ENCODE data around the gene SLC38A1.
A peak's percentile ranks its signal among the peaks of the same experiment; 100 is the strongest.
"Not testable (repeated sequence)": the region's sequence is repeated elsewhere in the genome, so short reads cannot be mapped to it uniquely, and the experiment has no call there.

The SLC38A1 gene

DNA sequence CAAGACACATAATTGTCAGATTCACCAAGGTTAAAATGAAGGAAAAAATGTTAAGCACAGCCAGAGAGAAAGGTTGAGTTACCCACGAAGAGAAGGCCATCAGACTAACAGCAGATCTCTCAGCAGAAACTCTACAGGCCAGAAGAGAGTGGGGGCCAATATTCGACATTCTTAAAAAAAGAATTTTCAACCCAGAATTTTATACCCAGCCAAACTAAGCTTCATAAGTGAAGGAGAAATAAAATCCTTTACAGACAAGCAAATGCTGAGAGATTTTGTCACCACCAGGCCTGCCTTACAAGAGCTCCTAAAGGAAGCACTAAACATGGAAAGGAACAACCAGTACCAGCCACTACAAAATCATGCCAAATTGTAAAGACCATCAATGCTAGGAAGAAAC lies 16.3 kb upstream of the SLC38A1 start:
- H3K27ac ChIP-seq (ENCODE audit: low read length); H3K27me3 ChIP-seq (ENCODE audit: control insufficient read depth, insufficient read depth, low read length); H3K36me3 ChIP-seq (ENCODE audit: control insufficient read depth, insufficient read depth, low read length); H3K4me1 ChIP-seq (ENCODE audit: control insufficient read depth, insufficient read depth, low read length); DNase-seq (ENCODE audit: low read depth, low spot score); H3K4me3 ChIP-seq (ENCODE audit: low read length); H3K9me3 ChIP-seq (ENCODE audit: control insufficient read depth, insufficient read depth, low read length): not testable (repeated sequence)
- no CpG with 5 or more reads among the region's 2 CpGs for WGBS (ENCODE audit: insufficient coverage, insufficient read length)

DNA sequence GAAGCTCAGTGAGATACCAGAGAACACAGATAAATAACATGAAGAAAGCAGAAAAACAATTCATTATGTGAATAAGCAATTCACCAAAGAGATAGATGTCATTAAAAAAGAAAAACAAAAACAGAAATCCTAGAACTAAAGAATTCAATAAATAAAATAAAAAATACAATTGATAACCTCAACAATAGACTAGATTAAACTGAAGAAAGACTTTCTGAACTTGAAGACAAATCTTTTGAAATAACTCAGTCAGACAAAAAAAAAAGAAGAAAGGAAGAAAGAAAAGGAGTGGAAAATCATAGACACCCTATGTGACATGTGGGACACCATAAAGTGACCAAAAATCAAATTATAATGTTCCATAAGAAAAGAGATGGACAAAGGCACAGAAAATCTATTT lies 14.0 kb upstream of the SLC38A1 start:
- no peaks in the 10 kb centered on the region for H3K36me3 ChIP-seq (ENCODE audit: control insufficient read depth, insufficient read depth, low read length)
- no peaks in the 10 kb centered on the region; the same call in 1 of the 2 replicates for H3K9me3 ChIP-seq (ENCODE audit: control insufficient read depth, insufficient read depth, low read length)
- no peak overlapping the region for H3K27ac ChIP-seq (ENCODE audit: low read length)
- DNase-seq (ENCODE audit: low read depth, low spot score): no peak
- H3K27me3 ChIP-seq (ENCODE audit: control insufficient read depth, insufficient read depth, low read length): no peaks in the 10 kb centered on the region
- H3K4me1 ChIP-seq (ENCODE audit: control insufficient read depth, insufficient read depth, low read length): no peaks in the 10 kb centered on the region
- no peak overlapping the region for H3K4me3 ChIP-seq (ENCODE audit: low read length)

DNA sequence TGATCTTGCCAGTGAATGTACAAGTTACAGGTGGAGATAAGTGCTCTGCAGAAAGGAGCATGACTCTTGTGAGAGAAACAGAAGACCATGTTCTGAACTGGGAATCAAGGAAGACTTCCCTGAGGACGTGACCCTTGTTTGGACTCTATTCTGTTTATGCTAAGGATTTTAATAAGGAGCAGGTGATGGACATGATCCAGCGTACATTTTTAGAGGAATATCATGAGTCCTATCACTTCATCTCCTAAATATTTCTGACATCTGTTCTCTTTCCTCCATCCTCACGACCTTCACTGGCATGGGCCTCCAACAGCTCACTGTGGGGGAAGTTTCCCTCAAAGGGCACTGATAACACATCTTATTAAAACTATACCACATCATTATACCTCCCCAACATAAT lies 7.9 kb upstream of the SLC38A1 start:
- DNase-seq (ENCODE audit: low read depth, low spot score): no peak
- Histone ChIP-seq H3K4me3 (ENCODE audit: low read length) (no peak overlapping the region), H3K27ac (ENCODE audit: low read length) (no peak overlapping the region), H3K36me3 (ENCODE audit: control insufficient read depth, insufficient read depth, low read length) (no peaks in the 10 kb centered on the region), H3K27me3 (ENCODE audit: control insufficient read depth, insufficient read depth, low read length) (no peaks in the 10 kb centered on the region), H3K9me3 (ENCODE audit: control insufficient read depth, insufficient read depth, low read length) (no peaks in the 10 kb centered on the region), H3K4me1 (ENCODE audit: control insufficient read depth, insufficient read depth, low read length) (no peaks in the 10 kb centered on the region)
- no CpG with 5 or more reads among the region's 3 CpGs for WGBS (ENCODE audit: insufficient coverage, insufficient read length)

GRCh38 chr12:46271863-46272262 lies 3.0 kb upstream of the SLC38A1 start:
- H3K4me1 ChIP-seq (ENCODE audit: control insufficient read depth, insufficient read depth, low read length): no peaks in the 10 kb centered on the region
- no peak overlapping the region for H3K4me3 ChIP-seq (ENCODE audit: low read length)
- no peaks in the 10 kb centered on the region for H3K27me3 ChIP-seq (ENCODE audit: control insufficient read depth, insufficient read depth, low read length)
- no peak overlapping the region for H3K27ac ChIP-seq (ENCODE audit: low read length)
- WGBS (ENCODE audit: insufficient coverage, insufficient read length): no CpG with 5 or more reads among the region's 2 CpGs
- H3K9me3 ChIP-seq (ENCODE audit: control insufficient read depth, insufficient read depth, low read length): no peaks in the 10 kb centered on the region
- no peak for DNase-seq (ENCODE audit: low read depth, low spot score)
- H3K36me3 ChIP-seq (ENCODE audit: control insufficient read depth, insufficient read depth, low read length): no peaks in the 10 kb centered on the region

DNA sequence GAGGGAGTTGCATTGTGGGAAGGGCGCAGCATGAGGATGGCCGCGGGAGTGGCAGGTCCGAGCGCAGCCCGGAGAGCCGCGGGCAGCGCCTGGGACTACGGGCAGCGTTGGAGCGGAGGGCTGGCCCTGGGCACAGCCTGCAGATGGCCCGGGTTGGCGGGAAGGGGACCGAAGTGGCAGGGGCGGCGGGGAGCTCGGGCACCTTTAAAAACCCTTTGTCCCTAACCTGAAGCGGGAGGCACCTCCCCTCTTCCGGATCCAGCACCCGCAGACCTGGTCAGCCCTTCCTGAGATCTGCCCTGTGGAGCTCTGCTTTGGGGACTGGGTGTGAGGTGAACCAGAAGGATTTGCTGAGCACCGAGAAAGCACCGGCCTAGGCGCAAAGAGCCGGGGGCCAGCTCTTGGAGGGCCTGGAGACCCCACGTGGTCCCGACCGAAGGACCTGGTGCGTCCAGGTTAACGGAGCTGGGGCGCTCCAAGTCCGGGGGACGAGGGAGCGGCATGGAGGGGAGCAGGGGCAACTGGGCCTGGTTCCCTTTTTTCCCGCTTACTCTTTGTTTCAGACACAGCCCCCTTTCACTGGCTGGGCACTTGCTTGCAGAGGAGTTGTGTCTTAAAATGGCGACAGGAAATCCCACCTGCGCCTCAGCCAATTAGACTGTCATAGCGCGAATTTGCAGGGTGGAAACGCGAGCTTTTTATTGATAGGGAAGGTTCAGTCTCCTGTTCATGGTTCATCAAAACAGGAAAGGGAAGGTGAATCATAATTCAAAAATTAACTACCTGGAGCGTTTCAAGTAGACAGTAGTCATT lies 792 bp upstream of the SLC38A1 start:
- no peaks in the 10 kb centered on the region for H3K36me3 ChIP-seq (ENCODE audit: control insufficient read depth, insufficient read depth, low read length)
- no peak overlapping the region for H3K27ac ChIP-seq (ENCODE audit: low read length)
- H3K4me3 ChIP-seq (ENCODE audit: low read length): peak overlapping the region; percentile 85; the same call in 1 of the 2 replicates
- no peaks in the 10 kb centered on the region for H3K27me3 ChIP-seq (ENCODE audit: control insufficient read depth, insufficient read depth, low read length)
- H3K4me1 ChIP-seq (ENCODE audit: control insufficient read depth, insufficient read depth, low read length): no peaks in the 10 kb centered on the region
- DNase-seq (ENCODE audit: low read depth, low spot score): no peak
- H3K9me3 ChIP-seq (ENCODE audit: control insufficient read depth, insufficient read depth, low read length): no peaks in the 10 kb centered on the region
- WGBS (ENCODE audit: insufficient coverage, insufficient read length): no CpG with 5 or more reads among the region's 42 CpGs

DNA sequence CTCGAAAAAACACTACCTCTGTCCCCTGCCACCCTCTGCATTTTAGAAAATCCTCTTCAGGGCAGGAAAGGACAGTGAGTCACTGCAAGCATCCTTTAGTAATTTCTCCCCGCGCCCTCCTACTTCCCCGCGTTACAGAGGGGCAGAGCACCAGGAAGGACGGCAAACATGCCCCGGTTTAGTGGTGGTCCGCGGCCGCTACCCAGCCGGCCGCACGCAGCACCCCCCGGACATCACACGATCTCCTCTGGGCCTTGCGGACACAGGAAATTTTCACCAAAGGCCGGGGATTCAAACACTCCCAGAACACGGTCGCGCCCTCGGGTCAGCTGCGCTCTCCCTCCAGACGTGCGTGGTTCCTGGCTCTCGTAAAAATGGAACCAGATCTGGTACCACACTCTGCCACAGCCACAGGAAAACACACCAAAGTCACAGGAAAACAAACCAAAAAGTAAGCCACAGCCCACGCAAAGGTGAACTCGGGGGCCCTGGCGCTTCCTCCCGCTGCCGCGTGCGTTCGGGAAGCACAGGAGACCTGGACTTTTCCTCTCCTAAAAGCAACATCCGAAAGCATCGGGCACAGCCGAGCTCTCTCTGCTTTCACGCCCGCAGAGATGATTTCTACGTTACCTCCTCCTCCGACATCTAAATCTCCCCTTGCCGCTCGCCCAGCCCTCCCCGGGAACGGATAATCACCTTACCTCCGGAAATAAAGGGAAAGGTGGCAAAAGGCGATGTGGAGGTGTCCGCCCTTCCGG lies 839 bp downstream of the SLC38A1 start:
- Histone ChIP-seq H3K9me3 (ENCODE audit: control insufficient read depth, insufficient read depth, low read length) (no peaks in the 10 kb centered on the region), H3K27ac (ENCODE audit: low read length) (no peak overlapping the region), H3K4me1 (ENCODE audit: control insufficient read depth, insufficient read depth, low read length) (no peaks in the 10 kb centered on the region), H3K36me3 (ENCODE audit: control insufficient read depth, insufficient read depth, low read length) (no peaks in the 10 kb centered on the region), H3K4me3 (ENCODE audit: low read length) (peak overlapping the region; percentile 85), H3K27me3 (ENCODE audit: control insufficient read depth, insufficient read depth, low read length) (no peaks in the 10 kb centered on the region)
- WGBS (ENCODE audit: insufficient coverage, insufficient read length): no CpG with 5 or more reads among the region's 48 CpGs
- no peak for DNase-seq (ENCODE audit: low read depth, low spot score)

DNA sequence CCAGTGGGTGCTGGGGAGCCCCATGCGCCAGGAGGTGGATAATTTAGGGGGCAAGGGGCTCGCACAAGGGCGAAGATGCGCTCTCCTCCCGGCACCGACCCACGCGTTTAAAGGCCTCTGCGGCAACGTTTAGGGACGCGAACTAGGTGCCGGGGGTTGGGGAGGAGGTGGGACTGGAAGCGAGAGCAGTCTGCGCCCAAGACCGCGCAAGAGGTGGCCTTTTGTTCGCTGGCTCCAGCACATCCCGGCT lies 1.3 kb downstream of the SLC38A1 start:
- WGBS (ENCODE audit: insufficient coverage, insufficient read length): no CpG with 5 or more reads among the region's 19 CpGs
- H3K4me1 ChIP-seq (ENCODE audit: control insufficient read depth, insufficient read depth, low read length): no peaks in the 10 kb centered on the region
- H3K9me3 ChIP-seq (ENCODE audit: control insufficient read depth, insufficient read depth, low read length): no peaks in the 10 kb centered on the region
- H3K27ac ChIP-seq (ENCODE audit: low read length): no peak overlapping the region
- H3K4me3 ChIP-seq (ENCODE audit: low read length): peak overlapping the region; percentile 85
- no peaks in the 10 kb centered on the region for H3K27me3 ChIP-seq (ENCODE audit: control insufficient read depth, insufficient read depth, low read length)
- no peaks in the 10 kb centered on the region for H3K36me3 ChIP-seq (ENCODE audit: control insufficient read depth, insufficient read depth, low read length)
- DNase-seq (ENCODE audit: low read depth, low spot score): no peak

DNA sequence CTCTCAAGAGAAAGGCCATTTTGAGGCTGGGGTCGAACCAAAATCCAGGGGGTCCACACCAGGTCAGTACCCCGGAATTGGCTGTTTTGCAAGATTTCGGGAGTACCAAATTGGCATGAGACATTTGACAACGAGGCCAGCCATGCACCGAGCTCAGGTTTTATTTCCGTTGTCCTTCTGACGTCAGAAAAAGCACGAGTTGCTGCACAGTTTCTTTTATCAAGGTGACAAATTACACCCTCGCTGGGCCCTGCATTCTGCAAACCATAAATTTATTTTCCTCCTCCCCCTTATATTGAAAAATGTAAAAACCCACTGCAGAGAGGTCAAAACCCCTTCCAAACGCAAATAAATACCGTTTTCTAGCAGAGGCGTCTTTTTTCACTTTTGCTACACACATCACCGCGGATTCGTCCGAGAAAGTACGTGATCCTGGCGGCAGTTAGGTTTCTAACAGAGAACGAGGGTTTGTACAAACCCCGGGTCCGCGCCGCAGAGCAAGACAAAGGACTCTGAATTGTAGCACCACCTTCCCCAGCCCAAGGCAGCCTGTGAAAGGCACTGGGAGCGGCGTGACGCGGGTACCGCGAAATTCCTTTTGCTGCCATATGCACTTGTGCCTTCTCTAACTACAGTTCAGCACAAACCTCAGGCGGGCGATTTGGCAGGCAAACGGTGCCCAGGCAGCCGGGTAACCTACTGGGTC lies 1.8 kb downstream of the SLC38A1 start:
- H3K36me3 ChIP-seq (ENCODE audit: control insufficient read depth, insufficient read depth, low read length): no peaks in the 10 kb centered on the region
- no CpG with 5 or more reads among the region's 33 CpGs for WGBS (ENCODE audit: insufficient coverage, insufficient read length)
- H3K4me3 ChIP-seq (ENCODE audit: low read length): peak overlapping the region; percentile 85
- no peaks in the 10 kb centered on the region for H3K9me3 ChIP-seq (ENCODE audit: control insufficient read depth, insufficient read depth, low read length)
- no peaks in the 10 kb centered on the region for H3K27me3 ChIP-seq (ENCODE audit: control insufficient read depth, insufficient read depth, low read length)
- no peak for DNase-seq (ENCODE audit: low read depth, low spot score)
- H3K4me1 ChIP-seq (ENCODE audit: control insufficient read depth, insufficient read depth, low read length): no peaks in the 10 kb centered on the region
- no peak overlapping the region for H3K27ac ChIP-seq (ENCODE audit: low read length)

- no peaks in the 10 kb centered on the region for H3K36me3 ChIP-seq (ENCODE audit: control insufficient read depth, insufficient read depth, low read length)
- no peaks in the 10 kb centered on the region for H3K4me1 ChIP-seq (ENCODE audit: control insufficient read depth, insufficient read depth, low read length)
- H3K27me3 ChIP-seq (ENCODE audit: control insufficient read depth, insufficient read depth, low read length): no peaks in the 10 kb centered on the region
- no CpG with 5 or more reads among the region's 7 CpGs for WGBS (ENCODE audit: insufficient coverage, insufficient read length)
- H3K27ac ChIP-seq (ENCODE audit: low read length): no peak overlapping the region
- no peak for DNase-seq (ENCODE audit: low read depth, low spot score)
- H3K9me3 ChIP-seq (ENCODE audit: control insufficient read depth, insufficient read depth, low read length): no peaks in the 10 kb centered on the region
- H3K4me3 ChIP-seq (ENCODE audit: low read length): peak overlapping the region; percentile 85; the same call in 1 of the 2 replicates
These were observed 2.5 kb downstream of the SLC38A1 start for GRCh38 chr12:46266382-46266791.

- DNase-seq (ENCODE audit: low read depth, low spot score): no peak
- Histone ChIP-seq H3K4me1 (ENCODE audit: control insufficient read depth, insufficient read depth, low read length) (peaks cover under 1% of the 10 kb centered on the region; the same call in 1 of the 2 replicates), H3K27ac (ENCODE audit: low read length) (no peak overlapping the region), H3K36me3 (ENCODE audit: control insufficient read depth, insufficient read depth, low read length) (no peaks in the 10 kb centered on the region), H3K27me3 (ENCODE audit: control insufficient read depth, insufficient read depth, low read length) (no peaks in the 10 kb centered on the region), H3K4me3 (ENCODE audit: low read length) (no peak overlapping the region; the same call in 1 of the 2 replicates), H3K9me3 (ENCODE audit: control insufficient read depth, insufficient read depth, low read length) (no peaks in the 10 kb centered on the region)
- no CpG with 5 or more reads among the region's 3 CpGs for WGBS (ENCODE audit: insufficient coverage, insufficient read length)
These were observed 3.1 kb downstream of the SLC38A1 start for GRCh38 chr12:46265734-46266133.

Measured in iPS DF 6.9 (cell line).